Gastroesophageal sphincter (tissue), 3 donors: ENCODE measurements around the gene NTNG2.

Experiments
- CTCF ChIP-seq, 4 experiments: fragments of 200-600 bp in 2 of 4; fragments of 450-650 bp in 2 of 4; sonication (generic) in 1 of 4; IDR thresholded peaks; one replicate each; pipeline ENCODE4 v1.5.1; 2017 to 2019; ENCODE audit warnings: antibody characterized with exemption in 4 of 4, mild to moderate bottlenecking in 2 of 4, moderate library complexity in 2 of 4
- EP300 ChIP-seq: sonication (generic); formaldehyde crosslinking; IDR thresholded peaks from one replicate; pipeline ENCODE4 v1.6.1; 2017; ENCODE audit warnings: antibody characterized with exemption, mild to moderate bottlenecking
- POLR2A ChIP-seq, 2 donors: fragments of 450-650 bp; IDR thresholded peaks; one replicate each; pipeline ENCODE4 v1.6.1; 2017; ENCODE audit warnings: antibody characterized with exemption in 2 of 2, mild to moderate bottlenecking in 2 of 2, moderate library complexity in 1 of 2
- POLR2AphosphoS5 ChIP-seq: sonication (generic); formaldehyde crosslinking; IDR thresholded peaks from one replicate; pipeline ENCODE4 v1.6.1; 2017; ENCODE audit warnings: antibody characterized with exemption

DNA sequence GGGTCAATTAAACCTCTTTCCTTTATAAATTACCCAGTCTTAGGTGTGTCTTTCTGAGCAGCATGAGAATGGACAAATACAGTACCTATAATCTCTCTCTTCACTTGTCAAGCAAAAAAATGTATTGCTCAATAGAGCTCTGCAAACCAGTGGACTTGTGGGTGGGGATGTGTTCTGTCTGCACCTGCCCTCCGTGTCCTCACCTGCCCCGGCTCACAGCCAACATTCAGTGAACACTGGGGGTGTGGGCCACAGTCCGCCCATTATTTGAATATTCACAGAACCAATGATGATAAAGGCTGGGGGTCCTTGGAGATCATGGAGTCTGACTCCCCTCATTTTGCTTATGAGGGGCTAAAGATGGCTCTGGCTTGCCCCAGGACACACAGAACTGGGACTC, 45.3 kb upstream of the NTNG2 start:
- TF ChIP-seq POLR2A (IDR thresholded peaks at IDR 0.05) (no peak), CTCF (IDR thresholded peaks at IDR 0.05) (no peak), EP300 (no peak), POLR2AphosphoS5 (no peak)
